ENCODE measurements around the gene VWC2L.

DNA sequence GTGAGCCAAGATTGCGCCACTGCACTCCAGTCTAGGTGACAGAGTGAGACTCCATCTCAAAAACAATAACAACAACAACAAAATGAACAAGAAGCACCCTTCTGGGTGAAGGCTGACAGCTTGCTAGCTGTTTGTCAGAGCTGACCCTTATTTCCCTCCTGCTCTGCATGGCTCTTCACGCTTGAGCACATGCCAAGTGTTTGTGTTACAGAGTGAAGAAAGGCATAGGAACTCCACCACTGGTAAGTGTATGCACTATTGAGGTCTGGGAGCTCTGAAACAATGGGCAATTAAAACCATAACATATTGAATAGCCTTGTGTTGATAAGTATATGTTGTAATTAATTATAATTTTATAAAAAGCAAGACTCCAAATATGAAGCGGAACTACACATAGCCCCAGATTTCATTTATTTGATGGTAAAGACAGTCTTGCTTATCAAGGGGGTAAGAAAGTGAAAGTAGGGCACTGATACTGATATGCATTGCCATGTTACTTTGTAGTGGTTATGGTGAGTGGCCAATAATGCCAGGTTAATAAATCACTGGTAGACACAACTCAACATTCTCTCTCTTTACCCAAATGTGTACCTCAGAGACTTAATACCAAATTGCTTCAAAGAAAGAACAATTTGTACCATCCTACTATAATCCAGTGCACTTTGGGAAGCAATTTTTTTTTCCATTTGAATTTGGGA, 163.4 kb downstream of the VWC2L start:
- TF ChIP-seq, protein P1, sequence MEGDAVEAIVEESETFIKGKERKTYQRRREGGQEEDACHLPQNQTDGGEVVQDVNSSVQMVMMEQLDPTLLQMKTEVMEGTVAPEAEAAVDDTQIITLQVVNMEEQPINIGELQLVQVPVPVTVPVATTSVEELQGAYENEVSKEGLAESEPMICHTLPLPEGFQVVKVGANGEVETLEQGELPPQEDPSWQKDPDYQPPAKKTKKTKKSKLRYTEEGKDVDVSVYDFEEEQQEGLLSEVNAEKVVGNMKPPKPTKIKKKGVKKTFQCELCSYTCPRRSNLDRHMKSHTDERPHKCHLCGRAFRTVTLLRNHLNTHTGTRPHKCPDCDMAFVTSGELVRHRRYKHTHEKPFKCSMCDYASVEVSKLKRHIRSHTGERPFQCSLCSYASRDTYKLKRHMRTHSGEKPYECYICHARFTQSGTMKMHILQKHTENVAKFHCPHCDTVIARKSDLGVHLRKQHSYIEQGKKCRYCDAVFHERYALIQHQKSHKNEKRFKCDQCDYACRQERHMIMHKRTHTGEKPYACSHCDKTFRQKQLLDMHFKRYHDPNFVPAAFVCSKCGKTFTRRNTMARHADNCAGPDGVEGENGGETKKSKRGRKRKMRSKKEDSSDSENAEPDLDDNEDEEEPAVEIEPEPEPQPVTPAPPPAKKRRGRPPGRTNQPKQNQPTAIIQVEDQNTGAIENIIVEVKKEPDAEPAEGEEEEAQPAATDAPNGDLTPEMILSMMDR (IDR thresholded peaks at IDR 0.05 in 4 of 5, conservative IDR thresholded peaks at IDR 0.05 in 1 of 5): no peak
- no peak for TF ChIP-seq POLR2A (IDR thresholded peaks at IDR 0.05)
